ENCODE measurements around the gene AHRR. TPM values are rescaled to one million over a fixed set of nuclear protein-coding genes. Genes with fewer than 3 reads are reported as not detected.

The AHRR gene
- total and polyA plus RNA-seq, 10 of the 15 experiments (the other 5 are each of a cell fraction or from before 2014, with no cell fraction given), result 0.90 to 35.2 (median 19.2) TPM

GRCh38 chr5:368183-369084 lies 46.9 kb downstream of the AHRR start (continued):
- peak; percentile 99 for TF ChIP-seq TCF12 (IDR thresholded peaks at IDR 0.05; ENCODE audit: low read depth, low read length)
- TF ChIP-seq, protein P1, sequence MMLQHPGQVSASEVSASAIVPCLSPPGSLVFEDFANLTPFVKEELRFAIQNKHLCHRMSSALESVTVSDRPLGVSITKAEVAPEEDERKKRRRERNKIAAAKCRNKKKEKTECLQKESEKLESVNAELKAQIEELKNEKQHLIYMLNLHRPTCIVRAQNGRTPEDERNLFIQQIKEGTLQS (IDR thresholded peaks at IDR 0.05; ENCODE audit: borderline replicate concordance, extremely low read depth, low read depth, low read length), result no peak
- peak; percentile 97 for TF ChIP-seq RELB (IDR thresholded peaks at IDR 0.05; ENCODE audit: low read depth)
- peak; percentile 84 for TF ChIP-seq NR2F1 (conservative IDR thresholded peaks at IDR 0.05)
- peak; percentile 52; the same call in 1 of the 2 replicates for TF ChIP-seq SMARCA5 (IDR thresholded peaks at IDR 0.05)
- TF ChIP-seq MEF2B (IDR thresholded peaks at IDR 0.05; ENCODE audit: partially characterized antibody, poor library complexity, severe bottlenecking), result peak; percentile 98
- TF ChIP-seq RFX5 (IDR thresholded peaks at IDR 0.05; ENCODE audit: low read depth, low read length), result no peak
- no peak for TF ChIP-seq HSF1 (IDR thresholded peaks at IDR 0.05; ENCODE audit: low read depth, low read length)
- no peak for TF ChIP-seq SMAD1 (IDR thresholded peaks at IDR 0.05; ENCODE audit: low read depth, partially characterized antibody)
- TF ChIP-seq FOXK2 (IDR thresholded peaks at IDR 0.05), result no peak
- TF ChIP-seq, protein P2, sequence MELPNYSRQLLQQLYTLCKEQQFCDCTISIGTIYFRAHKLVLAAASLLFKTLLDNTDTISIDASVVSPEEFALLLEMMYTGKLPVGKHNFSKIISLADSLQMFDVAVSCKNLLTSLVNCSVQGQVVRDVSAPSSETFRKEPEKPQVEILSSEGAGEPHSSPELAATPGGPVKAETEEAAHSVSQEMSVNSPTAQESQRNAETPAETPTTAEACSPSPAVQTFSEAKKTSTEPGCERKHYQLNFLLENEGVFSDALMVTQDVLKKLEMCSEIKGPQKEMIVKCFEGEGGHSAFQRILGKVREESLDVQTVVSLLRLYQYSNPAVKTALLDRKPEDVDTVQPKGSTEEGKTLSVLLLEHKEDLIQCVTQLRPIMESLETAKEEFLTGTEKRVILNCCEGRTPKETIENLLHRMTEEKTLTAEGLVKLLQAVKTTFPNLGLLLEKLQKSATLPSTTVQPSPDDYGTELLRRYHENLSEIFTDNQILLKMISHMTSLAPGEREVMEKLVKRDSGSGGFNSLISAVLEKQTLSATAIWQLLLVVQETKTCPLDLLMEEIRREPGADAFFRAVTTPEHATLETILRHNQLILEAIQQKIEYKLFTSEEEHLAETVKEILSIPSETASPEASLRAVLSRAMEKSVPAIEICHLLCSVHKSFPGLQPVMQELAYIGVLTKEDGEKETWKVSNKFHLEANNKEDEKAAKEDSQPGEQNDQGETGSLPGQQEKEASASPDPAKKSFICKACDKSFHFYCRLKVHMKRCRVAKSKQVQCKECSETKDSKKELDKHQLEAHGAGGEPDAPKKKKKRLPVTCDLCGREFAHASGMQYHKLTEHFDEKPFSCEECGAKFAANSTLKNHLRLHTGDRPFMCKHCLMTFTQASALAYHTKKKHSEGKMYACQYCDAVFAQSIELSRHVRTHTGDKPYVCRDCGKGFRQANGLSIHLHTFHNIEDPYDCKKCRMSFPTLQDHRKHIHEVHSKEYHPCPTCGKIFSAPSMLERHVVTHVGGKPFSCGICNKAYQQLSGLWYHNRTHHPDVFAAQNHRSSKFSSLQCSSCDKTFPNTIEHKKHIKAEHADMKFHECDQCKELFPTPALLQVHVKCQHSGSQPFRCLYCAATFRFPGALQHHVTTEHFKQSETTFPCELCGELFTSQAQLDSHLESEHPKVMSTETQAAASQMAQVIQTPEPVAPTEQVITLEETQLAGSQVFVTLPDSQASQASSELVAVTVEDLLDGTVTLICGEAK (IDR thresholded peaks at IDR 0.05; ENCODE audit: borderline replicate concordance), result no peak
- TF ChIP-seq JUND (IDR thresholded peaks at IDR 0.05; ENCODE audit: low read depth, low read length), result 0 out of 2 replicates have a peak, but pooled peaks have one; percentile 8
- peak in 1 of 2 experiments; percentile 69; a peak in 2 of 4 replicates for TF ChIP-seq SRF (IDR thresholded peaks at IDR 0.05; ENCODE audit: low read depth in 2 of 2, low read length in 2 of 2)
- peak; percentile 98 for TF ChIP-seq BCL11A (IDR thresholded peaks at IDR 0.05; ENCODE audit: low read depth, low read length)
- TF ChIP-seq FOXM1 (IDR thresholded peaks at IDR 0.05; ENCODE audit: low read depth, low read length), result no peak
- no peak for TF ChIP-seq ZNF622 (IDR thresholded peaks at IDR 0.05)
- peak; percentile 53 for TF ChIP-seq RELA (IDR thresholded peaks at IDR 0.05; ENCODE audit: borderline replicate concordance, partially characterized antibody)
- no peak for TF ChIP-seq IRF3 (IDR thresholded peaks at IDR 0.05)
- TF ChIP-seq IKZF2 (IDR thresholded peaks at IDR 0.05), result peak; percentile 94 to 99
- peak; percentile 82 for TF ChIP-seq SP1 (IDR thresholded peaks at IDR 0.05; ENCODE audit: low read depth, low read length)

Data from GM12878 (cell line).